Vagina (tissue), 2 donors: ENCODE data around the gene ATP2B2.

ENCODE experiments used
- POLR2A ChIP-seq, 2 donors: fragments of 450-650 bp; IDR thresholded peaks; one replicate each; pipeline ENCODE4 v1.6.1; 2017; ENCODE audit warnings: antibody characterized with exemption in 2 of 2, mild to moderate bottlenecking in 2 of 2, moderate library complexity in 2 of 2
- TF ChIP-seq, protein P1 (sequence below), 3 experiments: fragments of 450-650 bp in 2 of 3; fragments of 200-600 bp in 1 of 3; sonication (generic) in 1 of 3; IDR thresholded peaks; one replicate each; pipeline ENCODE4 v1.5.1; 2017 to 2019; ENCODE audit warnings: antibody characterized with exemption in 3 of 3, mild to moderate bottlenecking in 2 of 3, moderate library complexity in 2 of 3

DNA sequence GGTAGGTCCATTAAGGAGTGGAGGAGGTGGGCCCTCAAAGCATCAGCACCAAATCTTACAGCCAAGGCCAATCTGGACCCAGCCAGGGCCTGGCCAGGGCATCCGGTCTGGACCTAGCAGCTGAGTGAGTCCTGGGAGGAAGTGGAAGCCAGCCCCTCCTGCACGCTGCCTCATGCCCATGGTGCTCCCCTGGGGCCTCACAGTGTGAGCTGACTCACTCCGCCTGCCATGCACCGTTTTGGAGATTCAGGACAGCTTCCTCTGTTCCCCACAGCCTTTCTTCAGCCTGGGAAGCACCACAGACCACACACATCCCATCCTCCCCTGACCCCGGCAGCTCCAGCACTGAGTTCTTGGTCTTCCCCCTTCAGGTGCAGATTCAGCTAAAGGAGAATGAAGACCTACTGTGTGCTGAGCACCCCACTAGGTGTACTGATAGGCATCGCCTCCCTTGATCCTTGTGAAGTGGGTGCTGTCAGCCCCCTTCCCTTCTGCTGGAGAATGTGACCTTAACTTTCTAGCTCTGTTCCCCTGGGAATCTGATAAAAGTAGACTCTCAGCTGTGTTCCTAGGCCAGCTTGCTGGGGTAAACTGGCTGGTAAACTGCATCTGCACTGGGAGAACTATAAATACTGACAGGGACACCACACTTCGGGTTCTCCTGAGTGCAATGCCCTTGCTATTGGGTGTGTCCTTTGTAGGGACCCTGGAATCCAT is 147.6 kb downstream of the ATP2B2 start:
- TF ChIP-seq, protein P1, sequence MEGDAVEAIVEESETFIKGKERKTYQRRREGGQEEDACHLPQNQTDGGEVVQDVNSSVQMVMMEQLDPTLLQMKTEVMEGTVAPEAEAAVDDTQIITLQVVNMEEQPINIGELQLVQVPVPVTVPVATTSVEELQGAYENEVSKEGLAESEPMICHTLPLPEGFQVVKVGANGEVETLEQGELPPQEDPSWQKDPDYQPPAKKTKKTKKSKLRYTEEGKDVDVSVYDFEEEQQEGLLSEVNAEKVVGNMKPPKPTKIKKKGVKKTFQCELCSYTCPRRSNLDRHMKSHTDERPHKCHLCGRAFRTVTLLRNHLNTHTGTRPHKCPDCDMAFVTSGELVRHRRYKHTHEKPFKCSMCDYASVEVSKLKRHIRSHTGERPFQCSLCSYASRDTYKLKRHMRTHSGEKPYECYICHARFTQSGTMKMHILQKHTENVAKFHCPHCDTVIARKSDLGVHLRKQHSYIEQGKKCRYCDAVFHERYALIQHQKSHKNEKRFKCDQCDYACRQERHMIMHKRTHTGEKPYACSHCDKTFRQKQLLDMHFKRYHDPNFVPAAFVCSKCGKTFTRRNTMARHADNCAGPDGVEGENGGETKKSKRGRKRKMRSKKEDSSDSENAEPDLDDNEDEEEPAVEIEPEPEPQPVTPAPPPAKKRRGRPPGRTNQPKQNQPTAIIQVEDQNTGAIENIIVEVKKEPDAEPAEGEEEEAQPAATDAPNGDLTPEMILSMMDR (IDR thresholded peaks at IDR 0.05), result no peak
- TF ChIP-seq POLR2A (IDR thresholded peaks at IDR 0.05), result no peak
